Activated CD4-positive, alpha-beta T cell treated with anti-CD3 and anti-CD28 coated beads, Interleukin-2, amount 50 U/mL, for 48 hours (primary cell): Measurements from ENCODE around the gene SLC15A3.
"Not testable (repeated sequence)": the region's sequence is repeated elsewhere in the genome, so short reads cannot be mapped to it uniquely, and the experiment has no call there.

Experiments
- DNase-seq, 2 experiments: peaks; one replicate each; pipeline ENCODE4 v3.0.0-alpha.2; 2020

The SLC15A3 gene

GRCh38 chr11:60912223-60912850 lies 39.6 kb downstream of the SLC15A3 start:
- DNase-seq, result no peak

- no peak for DNase-seq
Measured at GRCh38 chr11:60910711-60911380, 41.1 kb downstream of the SLC15A3 start.

GRCh38 chr11:60910281-60910687 lies 41.7 kb downstream of the SLC15A3 start:
- DNase-seq, result no peak

- not testable (repeated sequence) for DNase-seq
Measured at GRCh38 chr11:60909680-60910280, 42.2 kb downstream of the SLC15A3 start.

GRCh38 chr11:60908803-60909202 lies 43.2 kb downstream of the SLC15A3 start:
- DNase-seq, result no peak

- peak; percentile 99 for DNase-seq
Measured at GRCh38 chr11:60906132-60906972, 45.6 kb downstream of the SLC15A3 start, which contains the start of gene PRPF19. Gene PRPF19, minus strand, starts transcription at chr11:60906585. Its CDS starts 203 bp downstream, at chr11:60906382.

- peak in 1 of 2 experiments; percentile 17 for DNase-seq
Measured at GRCh38 chr11:60905551-60906113, 46.3 kb downstream of the SLC15A3 start.

- no peak for DNase-seq
Measured at GRCh38 chr11:60905047-60905446, 46.9 kb downstream of the SLC15A3 start.

GRCh38 chr11:60902625-60903024 lies 49.4 kb downstream of the SLC15A3 start:
- no peak for DNase-seq

GRCh38 chr11:60900673-60901404 lies 51.1 kb downstream of the SLC15A3 start:
- no peak for DNase-seq

GRCh38 chr11:60899977-60900376 lies 52.0 kb downstream of the SLC15A3 start:
- no peak for DNase-seq

- no peak for DNase-seq
Measured at GRCh38 chr11:60899046-60899936, 52.7 kb downstream of the SLC15A3 start.

- DNase-seq, result no peak
Measured at GRCh38 chr11:60897496-60897895, 54.5 kb downstream of the SLC15A3 start.

GRCh38 chr11:60895687-60896086 lies 56.3 kb downstream of the SLC15A3 start:
- no peak for DNase-seq

GRCh38 chr11:60891103-60891741 lies 60.8 kb downstream of the SLC15A3 start:
- peak in 1 of 2 experiments; percentile 1 for DNase-seq

- DNase-seq, result peak in 1 of 2 experiments; percentile 1
Measured at GRCh38 chr11:60890696-60891095, 61.3 kb downstream of the SLC15A3 start.

- DNase-seq, result no peak
Measured at GRCh38 chr11:60889869-60890311, 62.1 kb downstream of the SLC15A3 start.

GRCh38 chr11:60887556-60887955 lies 64.4 kb downstream of the SLC15A3 start:
- DNase-seq, result peak in 1 of 2 experiments; percentile 32
